Urinary bladder (tissue), 4 donors: ENCODE data around the gene ELAC2. TPM values are rescaled to one million over a fixed set of nuclear protein-coding genes. Genes with fewer than 3 reads are reported as not detected.

Experiments
- DNase-seq: peaks from one replicate; pipeline ENCODE4 v3.0.0-alpha.2; 2015; ENCODE audit errors: extremely low spot score
- H3K27ac ChIP-seq: one replicate; pipeline ENCODE4 v1.5.1; 2013; ENCODE audit warnings: low read depth, mild to moderate bottlenecking, moderate library complexity
- H3K36me3 ChIP-seq: one replicate; pipeline ENCODE4 v1.6.1; 2013; ENCODE audit warnings: mild to moderate bottlenecking, moderate library complexity; ENCODE audit not compliant: insufficient read depth
- H3K4me1 ChIP-seq: one replicate; pipeline ENCODE4 v1.6.1; 2013; ENCODE audit warnings: mild to moderate bottlenecking, moderate library complexity; ENCODE audit not compliant: insufficient read depth
- H3K4me3 ChIP-seq: one replicate; pipeline ENCODE4 v1.5.1; 2013; ENCODE audit warnings: low read depth, low read length
- WGBS: extraction: QIAGEN DNeasy Blood & Tissue Kit; methylation state at CpG from one replicate; pipeline ENCODE4 v1.1.7; 2013; 5-methylcytosine and 5-hydroxymethylcytosine counted together
- polyA plus RNA-seq: library from polyadenylated mRNA; stranded (reverse); fragments of 200-250 nt; gene quantifications from one replicate; pipeline ENCODE4 v1.2.3, GENCODE V29; 2013
- total RNA-seq: library from RNA; depleted of rRNA; stranded (reverse); fragments of >200 nt; gene quantifications from one replicate; pipeline ENCODE4 v1.2.3, GENCODE V29; 2014
- donor health status: healthy with polysubstance abuse.
- donor health status: healthy.

The ELAC2 gene
- total and polyA plus RNA-seq, 2 donors, result 33.3 to 47.0 TPM

GRCh38 chr17:13003927-13004326 is 13.9 kb downstream of the ELAC2 start:
- no peak overlapping the region for H3K4me3 ChIP-seq
- peaks cover 6% of the 10 kb centered on the region for H3K36me3 ChIP-seq
- DNase-seq, result no peak
- no peak overlapping the region for H3K27ac ChIP-seq
- 90% methylated on average over 6 of the region's 6 CpGs for WGBS
- no peaks in the 10 kb centered on the region for H3K4me1 ChIP-seq

GRCh38 chr17:13003454-13003851 is 14.4 kb downstream of the ELAC2 start:
- no peak for DNase-seq
- WGBS, result 74% methylated on average over 9 of the region's 9 CpGs
- Histone ChIP-seq H3K27ac (no peak overlapping the region), H3K4me3 (no peak overlapping the region), H3K36me3 (peaks cover 5% of the 10 kb centered on the region), H3K4me1 (no peaks in the 10 kb centered on the region)

DNA sequence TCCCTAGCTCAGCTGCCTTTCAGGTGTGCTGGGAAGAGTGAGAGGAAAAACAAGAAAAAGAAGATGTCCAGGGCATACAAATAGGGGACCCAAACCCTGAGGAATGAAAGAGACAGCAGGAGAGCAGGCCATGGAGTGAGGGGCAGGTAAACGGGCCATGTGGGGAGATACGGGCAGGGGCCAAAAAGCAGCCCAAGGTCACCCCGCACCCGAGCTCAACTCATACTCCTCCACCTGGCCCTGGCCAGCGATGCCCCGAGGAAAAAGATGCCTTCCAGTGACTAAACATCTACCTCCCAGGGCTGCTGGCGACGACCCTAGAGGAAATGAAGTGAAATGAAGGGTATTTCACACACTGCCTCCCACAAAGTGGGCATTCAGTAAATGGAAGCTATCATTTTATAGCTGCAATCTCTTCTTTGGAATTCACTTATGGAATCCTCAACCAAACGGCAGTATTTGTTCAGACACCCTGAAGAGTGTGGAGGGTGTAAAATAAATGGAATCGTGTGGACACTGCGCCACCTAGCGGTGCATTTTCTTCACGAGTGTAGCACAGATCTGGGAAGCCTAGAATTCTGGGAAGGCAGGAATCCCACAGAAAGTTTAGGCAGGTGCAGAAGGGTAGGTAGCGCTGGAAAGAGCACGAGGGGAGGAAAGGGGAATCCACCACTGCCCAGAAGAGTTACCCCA is 14.9 kb downstream of the ELAC2 start:
- peaks cover 4% of the 10 kb centered on the region for H3K36me3 ChIP-seq
- 47% methylated on average over 15 of the region's 15 CpGs for WGBS
- H3K4me3 ChIP-seq, result no peak overlapping the region
- H3K4me1 ChIP-seq, result no peaks in the 10 kb centered on the region
- H3K27ac ChIP-seq, result no peak overlapping the region
- peak; percentile 70 for DNase-seq

- peaks cover 4% of the 10 kb centered on the region for H3K36me3 ChIP-seq
- DNase-seq, result no peak
- H3K27ac ChIP-seq, result no peak overlapping the region
- no peaks in the 10 kb centered on the region for H3K4me1 ChIP-seq
- H3K4me3 ChIP-seq, result no peak overlapping the region
- WGBS, result 65% methylated on average over 15 of the region's 15 CpGs
Observed at GRCh38 chr17:13001991-13002615, 15.7 kb downstream of the ELAC2 start.

GRCh38 chr17:13000561-13000960 is 17.3 kb downstream of the ELAC2 start:
- H3K4me1 ChIP-seq, result no peaks in the 10 kb centered on the region
- no peak overlapping the region for H3K4me3 ChIP-seq
- no peak for DNase-seq
- peaks cover 4% of the 10 kb centered on the region for H3K36me3 ChIP-seq
- WGBS, result 89% methylated on average over 8 of the region's 8 CpGs
- no peak overlapping the region for H3K27ac ChIP-seq

- Histone ChIP-seq H3K4me3 (no peak overlapping the region), H3K4me1 (no peaks in the 10 kb centered on the region), H3K36me3 (peaks cover 8% of the 10 kb centered on the region), H3K27ac (no peak overlapping the region)
- DNase-seq, result no peak
- 96% methylated on average over 5 of the region's 5 CpGs for WGBS
Observed at GRCh38 chr17:12998874-12999273, 19.0 kb downstream of the ELAC2 start.

GRCh38 chr17:12998461-12998860 is 19.4 kb downstream of the ELAC2 start:
- no peak for DNase-seq
- Histone ChIP-seq H3K27ac (no peak overlapping the region), H3K4me1 (no peaks in the 10 kb centered on the region), H3K36me3 (peaks cover 8% of the 10 kb centered on the region), H3K4me3 (no peak overlapping the region)
- WGBS, result 90% methylated on average over 8 of the region's 8 CpGs

DNA sequence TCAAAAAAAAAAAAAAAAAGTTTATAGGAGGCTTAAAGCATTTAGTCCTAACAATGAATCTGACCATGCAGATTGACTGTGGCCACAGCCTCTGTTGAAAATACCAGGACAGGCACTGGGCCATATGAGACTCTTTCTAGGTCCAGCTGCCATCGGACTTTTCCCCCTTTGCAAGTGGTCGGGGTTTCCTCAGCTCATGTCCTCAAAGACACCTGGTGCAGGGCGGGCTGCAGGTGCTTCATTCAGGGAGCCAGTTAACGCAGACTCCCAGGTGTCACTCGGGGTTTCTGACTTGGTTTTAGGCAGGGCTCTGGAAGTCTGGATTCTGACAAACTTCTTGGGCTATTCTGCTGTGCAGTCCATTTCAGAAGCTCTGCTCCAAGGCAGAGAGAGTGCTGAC is 20.9 kb downstream of the ELAC2 start:
- Histone ChIP-seq H3K4me1 (no peaks in the 10 kb centered on the region), H3K4me3 (no peak overlapping the region), H3K27ac (no peak overlapping the region), H3K36me3 (peaks cover 8% of the 10 kb centered on the region)
- WGBS, result 85% methylated on average over 5 of the region's 5 CpGs
- no peak for DNase-seq

DNA sequence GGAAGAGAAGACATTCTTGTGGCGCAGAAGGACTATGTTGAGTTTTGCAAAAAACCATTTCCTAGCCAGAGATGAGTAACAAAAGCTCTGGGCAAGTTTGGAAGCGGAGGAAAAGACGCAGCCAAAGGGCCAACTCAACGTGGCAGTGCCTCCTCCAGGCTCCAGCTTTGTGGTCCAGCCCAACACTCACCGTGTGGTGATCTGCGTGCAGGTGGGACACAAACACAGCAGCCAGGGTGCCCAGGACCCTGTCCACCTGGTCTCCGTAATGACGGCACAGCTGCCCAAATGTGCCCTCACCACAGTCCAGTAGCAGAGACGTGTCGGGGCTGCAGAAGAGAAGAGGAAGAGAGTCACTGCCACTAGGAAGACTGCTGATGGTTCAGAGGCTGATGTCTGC is 21.5 kb downstream of the ELAC2 start:
- no peak for DNase-seq
- Histone ChIP-seq H3K4me3 (no peak overlapping the region), H3K27ac (no peak overlapping the region), H3K36me3 (peaks cover 8% of the 10 kb centered on the region), H3K4me1 (no peaks in the 10 kb centered on the region)
- 96% methylated on average over 10 of the region's 10 CpGs for WGBS

- Histone ChIP-seq H3K4me1 (no peaks in the 10 kb centered on the region), H3K27ac (no peak overlapping the region), H3K36me3 (peaks cover 8% of the 10 kb centered on the region), H3K4me3 (no peak overlapping the region)
- WGBS, result 95% methylated on average over 19 of the region's 19 CpGs
- DNase-seq, result no peak
Observed at GRCh38 chr17:12995896-12996295, 21.9 kb downstream of the ELAC2 start.

GRCh38 chr17:12995106-12995895 is 22.5 kb downstream of the ELAC2 start:
- no peak overlapping the region for H3K4me3 ChIP-seq
- H3K36me3 ChIP-seq, result peaks cover 8% of the 10 kb centered on the region
- 94% methylated on average over 11 of the region's 11 CpGs for WGBS
- no peak overlapping the region for H3K27ac ChIP-seq
- DNase-seq, result no peak
- H3K4me1 ChIP-seq, result no peaks in the 10 kb centered on the region

- peaks cover 4% of the 10 kb centered on the region for H3K36me3 ChIP-seq
- no peak overlapping the region for H3K27ac ChIP-seq
- DNase-seq, result no peak
- whole genome bisulfite sequencing, result 91% methylated on average over 19 of the region's 19 CpGs
- no peak overlapping the region for H3K4me3 ChIP-seq
- no peaks in the 10 kb centered on the region for H3K4me1 ChIP-seq
Observed at GRCh38 chr17:12994341-12995074, 23.3 kb downstream of the ELAC2 start.

DNA sequence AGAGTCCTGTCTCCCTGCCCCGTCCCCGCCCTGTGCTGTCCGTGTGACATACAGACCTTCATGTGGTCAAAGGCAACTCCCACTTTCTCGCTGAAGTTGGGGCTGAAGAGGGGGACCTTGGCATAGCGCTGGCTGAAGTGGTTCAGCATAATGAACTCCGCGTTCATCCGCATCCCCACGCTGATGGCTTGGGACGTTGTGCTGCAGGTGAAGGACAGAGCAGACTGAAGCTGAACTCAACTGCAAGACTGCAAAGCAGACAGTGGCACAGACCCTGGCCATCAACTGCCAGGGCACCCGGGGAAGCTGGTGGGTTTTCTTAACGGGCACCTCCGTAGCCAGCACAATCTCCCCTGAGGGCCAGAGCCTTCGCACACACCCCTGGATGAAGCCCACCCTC is 24.2 kb downstream of the ELAC2 start:
- Histone ChIP-seq H3K4me3 (no peak overlapping the region), H3K27ac (no peak overlapping the region), H3K4me1 (no peaks in the 10 kb centered on the region), H3K36me3 (peaks cover 4% of the 10 kb centered on the region)
- 94% methylated on average over 14 of the region's 14 CpGs for WGBS
- DNase-seq, result no peak
